Epidermal melanocyte (primary cell): Measurements from ENCODE around the gene XRN2.
"Not testable (repeated sequence)": the region's sequence is repeated elsewhere in the genome, so short reads cannot be mapped to it uniquely, and the experiment has no call there.

Experiments
- DNase-seq: peaks from one replicate; pipeline ENCODE4 v3.0.0; 2011; ENCODE audit warnings: low spot score; ENCODE audit not compliant: insufficient read length

Gene XRN2

DNA sequence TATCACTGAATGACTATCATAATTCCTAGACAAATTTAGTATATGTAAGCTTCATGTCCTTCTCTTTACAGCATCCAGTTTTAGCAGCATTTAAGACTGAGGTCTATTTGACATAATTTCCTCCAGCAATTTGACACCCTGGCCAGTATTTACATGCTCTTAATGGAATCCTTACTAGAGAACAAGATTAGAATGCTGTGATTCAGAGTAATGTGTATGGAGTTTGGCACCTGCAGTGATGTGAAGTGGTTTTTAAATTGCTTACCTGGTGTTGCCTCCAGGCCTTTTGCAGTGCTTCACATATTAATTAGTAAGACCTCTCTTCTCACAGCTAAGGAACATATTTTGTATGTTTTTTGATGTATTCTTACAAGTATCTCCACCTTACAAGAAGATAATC is 84.4 kb downstream of the XRN2 start:
- DNase-seq = no peak

DNA sequence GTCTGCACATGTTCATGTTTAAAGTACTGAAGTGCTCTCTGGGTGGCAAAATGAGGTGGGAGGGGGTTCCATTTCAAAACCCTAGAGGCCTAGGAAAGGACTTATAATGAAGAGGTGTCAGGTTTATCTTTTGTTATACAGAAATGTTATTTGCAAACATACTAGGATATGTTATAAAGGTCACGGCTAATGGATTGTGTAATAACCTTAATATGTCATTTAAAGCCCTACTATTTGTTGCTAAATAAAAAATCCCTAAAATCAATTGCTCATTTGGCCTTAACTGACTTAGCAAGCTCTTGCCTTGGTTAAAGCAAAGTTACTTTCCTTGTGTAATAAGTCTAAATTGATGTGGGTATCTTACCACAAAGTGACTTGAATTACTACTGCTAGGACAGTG is 85.4 kb downstream of the XRN2 start:
- DNase-seq = no peak

DNA sequence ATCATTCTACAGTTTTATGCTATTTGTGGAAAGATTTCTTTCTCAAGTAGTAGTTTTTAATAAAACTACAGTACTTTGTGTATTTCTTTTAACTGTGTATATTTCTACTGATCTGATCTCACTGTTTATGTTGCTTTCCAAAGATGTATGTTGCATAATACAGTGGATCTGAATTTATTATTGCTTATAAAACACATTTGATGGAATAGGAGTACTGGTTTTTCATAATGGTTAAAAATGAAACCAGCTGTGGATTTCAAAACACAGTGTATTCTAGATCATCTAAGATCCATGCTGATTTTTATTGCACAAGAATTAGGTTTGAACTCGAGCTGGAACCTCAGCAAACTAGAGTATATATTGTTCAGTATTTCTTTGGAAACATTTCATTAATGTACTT is 86.2 kb downstream of the XRN2 start:
- no peak for DNase-seq

- no peak for DNase-seq
Measured at GRCh38 chr20:21390768-21391167, 87.6 kb downstream of the XRN2 start.

- DNase-seq = no peak
Measured at GRCh38 chr20:21391185-21391971, 88.2 kb downstream of the XRN2 start.

GRCh38 chr20:21391972-21392352 is 88.8 kb downstream of the XRN2 start:
- no peak for DNase-seq

DNA sequence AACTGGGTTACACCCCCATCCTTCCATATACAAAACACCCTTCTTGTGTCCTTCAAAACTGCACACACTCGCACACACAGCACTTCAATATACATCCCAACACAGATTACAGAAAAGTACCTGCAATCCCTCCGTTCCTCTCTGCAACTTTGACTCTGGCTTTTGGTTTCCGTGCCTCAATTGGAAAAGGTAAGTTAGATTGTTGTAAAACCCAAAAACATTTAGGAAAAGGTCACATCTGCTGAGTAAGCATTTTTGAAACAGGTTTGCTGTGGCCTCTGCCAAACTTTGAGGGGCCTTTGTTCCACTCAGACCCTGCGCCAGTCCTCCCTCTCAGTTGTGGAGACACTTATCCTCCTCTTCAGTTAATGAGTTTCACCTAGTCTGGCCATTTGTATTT is 90.0 kb downstream of the XRN2 start:
- DNase-seq = no peak

DNA sequence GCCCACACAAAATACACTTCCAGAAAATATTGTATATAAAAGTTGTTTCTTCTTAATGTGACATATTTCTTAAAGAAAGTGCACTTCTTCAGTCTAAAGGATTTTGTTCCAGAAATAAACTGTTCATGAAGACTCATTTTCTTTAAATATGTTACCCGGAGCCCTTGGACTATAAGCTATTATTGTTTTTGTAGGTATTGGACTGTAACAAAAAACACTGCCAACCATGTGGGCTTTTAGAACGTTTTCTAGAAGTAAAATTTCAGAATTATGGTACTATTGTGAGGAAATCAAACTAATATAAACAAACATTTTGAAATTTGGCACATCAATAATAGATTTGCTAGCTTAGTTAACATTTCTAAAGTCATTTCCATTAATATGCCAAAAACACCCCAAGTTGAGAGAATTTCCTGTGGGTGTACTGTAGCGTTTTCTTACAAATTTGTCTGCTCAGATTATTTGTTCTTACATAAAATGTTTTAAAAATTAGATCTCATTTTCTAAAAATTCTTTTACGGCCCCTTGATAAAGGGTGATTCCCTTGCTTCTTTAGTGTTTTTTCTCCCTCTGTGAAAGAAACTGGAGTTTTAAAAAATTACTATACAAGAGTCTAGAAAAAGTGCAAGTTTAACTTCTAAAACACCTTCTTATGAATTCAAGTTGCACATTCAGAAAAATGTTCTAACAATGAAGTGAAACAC is 90.8 kb downstream of the XRN2 start:
- DNase-seq = no peak

- DNase-seq = no peak
Measured at GRCh38 chr20:21394551-21394950, 91.4 kb downstream of the XRN2 start.

- no peak for DNase-seq
Measured at GRCh38 chr20:21395051-21395665, 92.0 kb downstream of the XRN2 start.

GRCh38 chr20:21395666-21396598 is 92.8 kb downstream of the XRN2 start:
- no peak for DNase-seq

GRCh38 chr20:21396599-21397340 is 93.6 kb downstream of the XRN2 start:
- DNase-seq = no peak

GRCh38 chr20:21397341-21398108 is 94.4 kb downstream of the XRN2 start, which contains the start of gene NKX2-4:
NKX2-4 (minus strand) TSS chr20:21397526; CDS start chr20:21397399, 127 bp downstream.
- no peak for DNase-seq

DNA sequence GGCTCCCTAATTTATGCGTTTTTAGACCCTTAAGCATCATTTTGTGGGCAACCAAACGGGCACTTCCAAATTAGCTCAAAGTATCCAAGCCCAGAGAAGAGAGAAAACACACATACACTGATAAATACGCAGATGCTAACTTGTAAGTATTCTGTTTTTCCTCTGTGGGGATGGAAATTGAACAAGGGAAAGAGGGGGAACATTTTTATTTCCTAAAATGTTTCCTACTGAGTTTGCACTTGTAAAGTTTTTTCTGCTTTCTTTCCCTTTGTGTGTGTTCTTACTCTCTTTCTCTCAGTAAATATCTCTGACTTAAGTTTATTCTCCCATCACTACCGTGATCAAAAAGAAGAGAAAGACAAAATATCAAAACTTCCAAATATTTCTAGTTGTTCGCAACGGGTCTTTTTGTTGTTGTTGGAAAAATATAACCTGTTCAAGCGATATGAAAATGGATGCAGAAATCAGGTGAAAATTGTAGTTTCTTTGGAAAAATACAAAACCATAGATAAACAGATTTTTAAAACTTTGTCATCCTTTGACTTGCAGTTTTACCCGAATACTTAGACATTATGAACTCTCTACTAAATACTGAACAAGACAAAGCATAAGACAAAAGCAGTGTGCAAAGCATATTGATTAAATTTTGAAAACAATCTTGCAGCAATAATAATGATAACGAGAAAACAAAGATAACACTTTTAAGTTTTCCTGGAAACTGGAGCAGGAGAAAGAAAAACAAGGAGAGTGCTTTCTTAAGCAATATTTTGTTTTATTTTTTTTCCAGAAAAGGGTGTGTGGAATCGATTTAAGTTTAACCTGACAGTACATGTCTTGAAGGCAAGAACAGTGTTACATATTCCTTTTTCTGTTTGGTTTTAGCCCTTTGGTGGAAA is 95.2 kb downstream of the XRN2 start:
- no peak for DNase-seq

DNA sequence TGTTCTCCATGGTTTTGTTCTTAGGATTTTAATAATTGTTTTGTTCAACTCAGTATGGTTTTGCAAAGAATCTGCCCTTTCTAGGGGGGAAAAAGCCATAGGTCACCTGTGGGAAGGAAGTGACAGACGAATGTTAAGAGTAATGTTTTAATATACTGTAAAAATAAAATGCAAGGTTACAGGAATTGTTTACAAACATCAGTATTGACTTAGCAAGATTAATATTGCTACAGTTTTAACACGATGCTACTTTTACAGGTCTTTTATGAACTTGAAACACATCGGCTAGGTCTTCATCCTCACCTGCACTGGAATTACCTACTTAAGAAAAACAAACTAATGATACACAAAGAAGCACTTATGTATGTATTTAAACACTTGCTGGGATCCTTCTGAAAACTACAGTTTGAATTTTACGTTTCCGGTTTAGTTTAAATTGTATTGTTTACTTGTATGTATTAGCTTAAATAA is 95.9 kb downstream of the XRN2 start:
- no peak for DNase-seq

GRCh38 chr20:21411725-21412124 is 108.6 kb downstream of the XRN2 start:
- no peak for DNase-seq

DNA sequence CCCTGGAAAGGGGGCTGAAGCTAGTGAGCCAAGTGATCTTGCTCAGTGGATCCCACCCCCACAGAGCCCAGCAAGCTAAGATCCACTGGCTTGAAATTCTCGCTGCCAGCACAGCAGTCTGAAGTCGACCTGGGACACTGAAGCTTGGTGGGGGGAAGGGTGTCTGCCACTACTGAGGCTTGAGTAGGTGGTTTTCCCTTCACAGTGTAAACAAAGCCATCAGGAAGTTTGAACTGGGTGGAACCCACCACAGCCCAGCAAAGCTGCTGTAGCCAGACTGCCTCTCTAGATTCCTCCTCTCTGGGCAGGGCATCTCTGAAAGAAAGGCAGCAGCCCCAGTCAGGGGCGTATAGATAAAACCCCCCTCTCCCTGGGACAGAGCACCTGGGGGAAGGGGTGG is 110.9 kb downstream of the XRN2 start:
- DNase-seq = not testable (repeated sequence)

GRCh38 chr20:21419147-21419546 is 116.0 kb downstream of the XRN2 start:
- DNase-seq = not testable (repeated sequence)
